ENCODE results near the gene LASP1NB.

- TF ChIP-seq CTCF (IDR thresholded peaks at IDR 0.05) = no peak
- no peak for TF ChIP-seq POLR2A (IDR thresholded peaks at IDR 0.05)
- TF ChIP-seq POLR2AphosphoS5 (IDR thresholded peaks at IDR 0.05) = no peak
Measured at GRCh38 chr17:38896346-38896954, 29.0 kb upstream of the LASP1NB start.

All from upper lobe of left lung (tissue), 4 donors.